SK-N-SH treated with all-trans-retinoic acid at 6 μM for 48 hours (cell line): ENCODE data around the gene RGS7.
"Not testable (repeated sequence)": the region's sequence is repeated elsewhere in the genome, so short reads cannot be mapped to it uniquely, and the experiment has no call there.

ENCODE experiments used
- CSDC2 ChIP-seq: fragments of 250-450 bp; sonication (Bioruptor Pico); IDR thresholded peaks from 2 replicates; pipeline ENCODE4 v1.5.0; 2020; ENCODE audit warnings: mild to moderate bottlenecking, moderate library complexity
- POU6F1 ChIP-seq: fragments of 250-450 bp; sonication (Bioruptor Pico); IDR thresholded peaks from 2 replicates; pipeline ENCODE4 v1.8.0; 2021; ENCODE audit warnings: low read depth, mild to moderate bottlenecking, moderate library complexity, borderline replicate concordance
- ZNF70 ChIP-seq: fragments of 450-650 bp; formaldehyde crosslinking; IDR thresholded peaks from 2 replicates; pipeline ENCODE4 v1.5.0; 2020; ENCODE audit warnings: mild to moderate bottlenecking, moderate library complexity
- TF ChIP-seq, protein P1 (sequence below): fragments of 250-450 bp; sonication (Bioruptor Pico); IDR thresholded peaks from 2 replicates; pipeline ENCODE4 v1.8.0; 2020; ENCODE audit warnings: mild to moderate bottlenecking, moderate library complexity, borderline replicate concordance

GRCh38 chr1:240734705-240735104 lies 622.3 kb downstream of the RGS7 start:
- TF ChIP-seq, protein P1, sequence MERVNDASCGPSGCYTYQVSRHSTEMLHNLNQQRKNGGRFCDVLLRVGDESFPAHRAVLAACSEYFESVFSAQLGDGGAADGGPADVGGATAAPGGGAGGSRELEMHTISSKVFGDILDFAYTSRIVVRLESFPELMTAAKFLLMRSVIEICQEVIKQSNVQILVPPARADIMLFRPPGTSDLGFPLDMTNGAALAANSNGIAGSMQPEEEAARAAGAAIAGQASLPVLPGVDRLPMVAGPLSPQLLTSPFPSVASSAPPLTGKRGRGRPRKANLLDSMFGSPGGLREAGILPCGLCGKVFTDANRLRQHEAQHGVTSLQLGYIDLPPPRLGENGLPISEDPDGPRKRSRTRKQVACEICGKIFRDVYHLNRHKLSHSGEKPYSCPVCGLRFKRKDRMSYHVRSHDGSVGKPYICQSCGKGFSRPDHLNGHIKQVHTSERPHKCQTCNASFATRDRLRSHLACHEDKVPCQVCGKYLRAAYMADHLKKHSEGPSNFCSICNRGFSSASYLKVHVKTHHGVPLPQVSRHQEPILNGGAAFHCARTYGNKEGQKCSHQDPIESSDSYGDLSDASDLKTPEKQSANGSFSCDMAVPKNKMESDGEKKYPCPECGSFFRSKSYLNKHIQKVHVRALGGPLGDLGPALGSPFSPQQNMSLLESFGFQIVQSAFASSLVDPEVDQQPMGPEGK: not testable (repeated sequence)
- not testable (repeated sequence) for TF ChIP-seq POU6F1; ZNF70 (CRISPR knock-in tag); CSDC2 (CRISPR knock-in tag)
